ENCODE data around the gene OBSCN. TPM values are rescaled to one million over a fixed set of nuclear protein-coding genes. Genes with fewer than 3 reads are reported as not detected.

Gene OBSCN
- total and polyA plus RNA-seq, 2 of the 13 experiments (the other 11 are each of a cell fraction or from before 2014, with no cell fraction given): 0.20 TPM

DNA sequence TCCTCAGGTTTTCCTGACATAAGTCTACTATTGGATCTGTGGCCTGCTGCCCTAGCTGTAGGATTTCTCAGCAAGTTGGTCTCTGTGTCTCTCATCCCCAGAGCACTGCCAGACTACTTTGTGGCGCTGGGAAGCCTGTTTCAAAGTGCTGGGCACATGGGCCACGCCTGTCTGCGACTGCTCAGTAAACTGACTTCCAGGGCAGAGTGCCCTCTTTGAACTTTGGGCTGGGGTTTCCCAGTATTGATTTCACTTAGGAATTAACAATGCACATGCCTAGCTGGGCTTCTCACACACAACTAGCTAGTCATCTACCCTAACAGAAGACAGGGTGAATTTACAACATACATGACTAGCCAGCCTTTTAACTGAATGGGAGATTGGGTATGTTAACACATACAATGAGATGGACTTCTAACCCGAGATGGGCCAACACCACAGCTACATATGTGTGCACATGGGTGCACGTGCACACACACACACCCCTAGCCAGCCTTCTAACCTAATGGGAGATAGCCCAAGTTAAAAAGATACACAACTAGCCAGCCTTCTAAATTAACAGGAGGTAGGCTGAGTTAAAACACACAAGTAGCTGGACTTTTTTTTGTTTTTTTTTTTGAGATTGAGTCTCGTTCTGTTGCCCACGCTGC is 215.7 kb downstream of the OBSCN start (continued):
- TF ChIP-seq TSC22D2 (CRISPR knock-in tag; IDR thresholded peaks at IDR 0.05; ENCODE audit: borderline replicate concordance) (no peak), GABPA (IDR thresholded peaks at IDR 0.05; ENCODE audit: low read depth, low read length) (no peak), GABPA (CRISPR knock-in tag; IDR thresholded peaks at IDR 0.05; ENCODE audit: low read depth) (no peak), TAF15 (IDR thresholded peaks at IDR 0.05; ENCODE audit: low read depth, low read length, poor library complexity, severe bottlenecking) (no peak), ZNF24 (IDR thresholded peaks at IDR 0.05) (no peak), CBX1 (IDR thresholded peaks at IDR 0.05; ENCODE audit: low read depth) (no peak), MAFK (conservative IDR thresholded peaks at IDR 0.05 in 1 of 2, IDR thresholded peaks at IDR 0.05 in 1 of 2; ENCODE audit: low read length in 2 of 2) (no peak), ETV5 (CRISPR knock-in tag; IDR thresholded peaks at IDR 0.05; ENCODE audit: borderline replicate concordance) (peak; percentile 28; the same call in 1 of the 2 replicates), PAXIP1 (CRISPR knock-in tag; conservative IDR thresholded peaks at IDR 0.05) (peak; percentile 82), ZMAT3 (CRISPR knock-in tag; conservative IDR thresholded peaks at IDR 0.05) (no peak), NR2F1 (CRISPR knock-in tag; IDR thresholded peaks at IDR 0.05) (peak in 1 of 2 experiments; percentile 58; a peak in 1 of 4 replicates), ZNF446 (CRISPR knock-in tag; IDR thresholded peaks at IDR 0.05) (0 out of 2 replicates have a peak, but pooled peaks have one; percentile 44), ZNF136 (CRISPR knock-in tag; IDR thresholded peaks at IDR 0.05; ENCODE audit: low read depth) (0 out of 2 replicates have a peak, but pooled peaks have one; percentile 41), CHD4 (IDR thresholded peaks at IDR 0.05; ENCODE audit: borderline replicate concordance, low read length) (no peak), ZXDC (CRISPR knock-in tag; IDR thresholded peaks at IDR 0.05) (no peak)
- TF ChIP-seq, protein P1, sequence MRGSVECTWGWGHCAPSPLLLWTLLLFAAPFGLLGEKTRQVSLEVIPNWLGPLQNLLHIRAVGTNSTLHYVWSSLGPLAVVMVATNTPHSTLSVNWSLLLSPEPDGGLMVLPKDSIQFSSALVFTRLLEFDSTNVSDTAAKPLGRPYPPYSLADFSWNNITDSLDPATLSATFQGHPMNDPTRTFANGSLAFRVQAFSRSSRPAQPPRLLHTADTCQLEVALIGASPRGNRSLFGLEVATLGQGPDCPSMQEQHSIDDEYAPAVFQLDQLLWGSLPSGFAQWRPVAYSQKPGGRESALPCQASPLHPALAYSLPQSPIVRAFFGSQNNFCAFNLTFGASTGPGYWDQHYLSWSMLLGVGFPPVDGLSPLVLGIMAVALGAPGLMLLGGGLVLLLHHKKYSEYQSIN (CRISPR knock-in tag; IDR thresholded peaks at IDR 0.05; ENCODE audit: borderline replicate concordance): no peak
- TF ChIP-seq, protein P2, sequence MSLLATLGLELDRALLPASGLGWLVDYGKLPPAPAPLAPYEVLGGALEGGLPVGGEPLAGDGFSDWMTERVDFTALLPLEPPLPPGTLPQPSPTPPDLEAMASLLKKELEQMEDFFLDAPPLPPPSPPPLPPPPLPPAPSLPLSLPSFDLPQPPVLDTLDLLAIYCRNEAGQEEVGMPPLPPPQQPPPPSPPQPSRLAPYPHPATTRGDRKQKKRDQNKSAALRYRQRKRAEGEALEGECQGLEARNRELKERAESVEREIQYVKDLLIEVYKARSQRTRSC (CRISPR knock-in tag; IDR thresholded peaks at IDR 0.05; ENCODE audit: low read depth): no peak
